ENCODE results near the gene SGCE.

GRCh38 chr7:94701555-94701973, 45.6 kb upstream of the SGCE start:
- no peak for TF ChIP-seq CTCF (IDR thresholded peaks at IDR 0.05)
- no peak for TF ChIP-seq POLR2AphosphoS5 (IDR thresholded peaks at IDR 0.05; ENCODE audit: insufficient read depth in 1 of 2, low read depth in 1 of 2)
- TF ChIP-seq POLR2A (IDR thresholded peaks at IDR 0.05): no peak

Data from vagina (tissue), 2 donors.